OCI-LY1 (cell line): ENCODE measurements around the gene CD22.
A peak's percentile ranks its signal among the peaks of the same experiment; 100 is the strongest.

Experiments used
- H2AFZ ChIP-seq: fragments of 200-600 bp; sonication (generic), shearing (Covaris generic); 2 replicates; pipeline ENCODE4 v1.6.0; 2014; ENCODE audit warnings: antibody characterized with exemption, mild to moderate bottlenecking, low read length
- H3F3A ChIP-seq: fragments of 200-600 bp; sonication (generic), shearing (Covaris generic); 2 replicates; pipeline ENCODE4 v1.6.0; 2014; ENCODE audit warnings: mild to moderate bottlenecking, antibody characterized with exemption, low read length, moderate library complexity; ENCODE audit not compliant: insufficient read depth
- H3K27ac ChIP-seq: fragments of 200-600 bp; sonication (generic); 2 replicates; pipeline ENCODE4 v1.5.1; 2014; ENCODE audit warnings: low read length, mixed run types, mild to moderate bottlenecking, low read depth; ENCODE audit not compliant: poor library complexity, severe bottlenecking
- H3K27me3 ChIP-seq: fragments of 200-600 bp; sonication (generic); 2 replicates; pipeline ENCODE4 v1.6.0; 2014; ENCODE audit warnings: antibody characterized with exemption, mild to moderate bottlenecking, low read length, moderate library complexity; ENCODE audit not compliant: insufficient read depth
- H3K36me3 ChIP-seq: fragments of 200-600 bp; sonication (generic); 2 replicates; pipeline ENCODE4 v1.6.1; 2014; ENCODE audit warnings: mild to moderate bottlenecking, antibody characterized with exemption, low read length, moderate library complexity, mixed read lengths; ENCODE audit not compliant: insufficient read depth
- H3K4me1 ChIP-seq: fragments of 200-600 bp; sonication (generic); 2 replicates; pipeline ENCODE4 v1.5.1; 2014; ENCODE audit warnings: mild to moderate bottlenecking, low read length, moderate library complexity; ENCODE audit not compliant: insufficient read depth, severe bottlenecking
- H3K4me2 ChIP-seq: fragments of 200-600 bp; sonication (generic), shearing (Covaris generic); 2 replicates; pipeline ENCODE4 v1.6.1; 2014; ENCODE audit warnings: low read length
- H3K4me3 ChIP-seq: fragments of 200-600 bp; sonication (generic); 2 replicates; pipeline ENCODE4 v1.5.1; 2014; ENCODE audit warnings: low read length, low read depth, mild to moderate bottlenecking, mixed read lengths; ENCODE audit not compliant: poor library complexity, severe bottlenecking
- H3K79me2 ChIP-seq: fragments of 200-600 bp; shearing (Covaris generic); 2 replicates; pipeline ENCODE4 v1.6.1; 2016; ENCODE audit warnings: mixed run types, low read length, mixed read lengths; ENCODE audit not compliant: insufficient read depth
- H3K9ac ChIP-seq: fragments of 200-600 bp; sonication (generic), shearing (Covaris generic); 2 replicates; pipeline ENCODE4 v1.6.1; 2014; ENCODE audit warnings: mild to moderate bottlenecking, low read length, mixed read lengths
- H3K9me2 ChIP-seq: fragments of 200-600 bp; sonication (generic), shearing (Covaris generic); 2 replicates; pipeline ENCODE4 v1.6.1; 2014; ENCODE audit warnings: low read depth, mild to moderate bottlenecking, low read length, mixed read lengths
- H3K9me3 ChIP-seq: fragments of 200-600 bp; shearing (Covaris generic); 2 replicates; pipeline ENCODE4 v1.6.1; 2014; ENCODE audit warnings: low read length, mixed read lengths
- H4K20me1 ChIP-seq: fragments of 200-600 bp; sonication (generic), shearing (Covaris generic); 2 replicates; pipeline ENCODE4 v1.6.0; 2016; ENCODE audit warnings: mild to moderate bottlenecking, low read length; ENCODE audit not compliant: insufficient read depth
- EZH2 ChIP-seq: fragments of 200-600 bp; sonication (generic), shearing (Covaris generic); IDR thresholded peaks from 2 replicates; pipeline ENCODE4 v1.8.0; 2017; ENCODE audit warnings: borderline replicate concordance, mixed run types, mild to moderate bottlenecking, antibody characterized with exemption, low read length, moderate library complexity, mixed read lengths
- TF ChIP-seq, protein P1 (sequence below): fragments of 200-600 bp; sonication (generic), shearing (Covaris generic); IDR thresholded peaks from 2 replicates; pipeline ENCODE4 v1.5.1; 2017; ENCODE audit warnings: mild to moderate bottlenecking, antibody characterized with exemption, low read length, moderate library complexity, mixed read lengths

CD22 gene

DNA sequence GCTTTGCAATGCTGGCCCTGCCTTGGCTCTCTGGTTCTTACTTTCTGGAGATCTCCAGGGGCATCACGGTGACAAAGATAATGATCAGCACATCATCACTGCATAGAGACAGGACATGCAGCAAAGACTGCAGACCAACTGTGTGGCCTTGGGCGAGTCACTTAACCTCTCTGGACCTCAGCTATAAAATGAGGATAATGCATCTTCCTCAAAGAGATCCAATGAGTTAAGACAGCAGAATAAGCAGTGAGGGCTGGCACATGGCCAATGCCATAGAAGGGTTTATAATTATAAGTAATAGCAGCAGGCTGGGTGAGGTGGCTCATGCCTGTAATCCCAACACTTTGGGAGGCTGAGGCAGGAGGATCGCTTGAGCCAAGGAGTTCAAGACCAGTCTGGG is 34.7 kb upstream of the CD22 start:
- Histone ChIP-seq H3K27me3 (no peaks in the 10 kb centered on the region; the same call in 1 of the 2 replicates), H3K4me3 (no peak overlapping the region), H3K79me2 (no peaks in the 10 kb centered on the region), H3K9me2 (no peaks in the 10 kb centered on the region), H3K36me3 (no peaks in the 10 kb centered on the region), H2AFZ (no peak overlapping the region), H3K4me2 (no peak overlapping the region), H4K20me1 (no peaks in the 10 kb centered on the region), H3F3A (peaks cover 3% of the 10 kb centered on the region; the same call in 1 of the 2 replicates), H3K9me3 (no peaks in the 10 kb centered on the region), H3K9ac (no peak overlapping the region), H3K4me1 (peaks cover 34% of the 10 kb centered on the region), H3K27ac (no peak overlapping the region)
- no peak for TF ChIP-seq EZH2
- TF ChIP-seq, protein P1, sequence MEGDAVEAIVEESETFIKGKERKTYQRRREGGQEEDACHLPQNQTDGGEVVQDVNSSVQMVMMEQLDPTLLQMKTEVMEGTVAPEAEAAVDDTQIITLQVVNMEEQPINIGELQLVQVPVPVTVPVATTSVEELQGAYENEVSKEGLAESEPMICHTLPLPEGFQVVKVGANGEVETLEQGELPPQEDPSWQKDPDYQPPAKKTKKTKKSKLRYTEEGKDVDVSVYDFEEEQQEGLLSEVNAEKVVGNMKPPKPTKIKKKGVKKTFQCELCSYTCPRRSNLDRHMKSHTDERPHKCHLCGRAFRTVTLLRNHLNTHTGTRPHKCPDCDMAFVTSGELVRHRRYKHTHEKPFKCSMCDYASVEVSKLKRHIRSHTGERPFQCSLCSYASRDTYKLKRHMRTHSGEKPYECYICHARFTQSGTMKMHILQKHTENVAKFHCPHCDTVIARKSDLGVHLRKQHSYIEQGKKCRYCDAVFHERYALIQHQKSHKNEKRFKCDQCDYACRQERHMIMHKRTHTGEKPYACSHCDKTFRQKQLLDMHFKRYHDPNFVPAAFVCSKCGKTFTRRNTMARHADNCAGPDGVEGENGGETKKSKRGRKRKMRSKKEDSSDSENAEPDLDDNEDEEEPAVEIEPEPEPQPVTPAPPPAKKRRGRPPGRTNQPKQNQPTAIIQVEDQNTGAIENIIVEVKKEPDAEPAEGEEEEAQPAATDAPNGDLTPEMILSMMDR, result no peak

DNA sequence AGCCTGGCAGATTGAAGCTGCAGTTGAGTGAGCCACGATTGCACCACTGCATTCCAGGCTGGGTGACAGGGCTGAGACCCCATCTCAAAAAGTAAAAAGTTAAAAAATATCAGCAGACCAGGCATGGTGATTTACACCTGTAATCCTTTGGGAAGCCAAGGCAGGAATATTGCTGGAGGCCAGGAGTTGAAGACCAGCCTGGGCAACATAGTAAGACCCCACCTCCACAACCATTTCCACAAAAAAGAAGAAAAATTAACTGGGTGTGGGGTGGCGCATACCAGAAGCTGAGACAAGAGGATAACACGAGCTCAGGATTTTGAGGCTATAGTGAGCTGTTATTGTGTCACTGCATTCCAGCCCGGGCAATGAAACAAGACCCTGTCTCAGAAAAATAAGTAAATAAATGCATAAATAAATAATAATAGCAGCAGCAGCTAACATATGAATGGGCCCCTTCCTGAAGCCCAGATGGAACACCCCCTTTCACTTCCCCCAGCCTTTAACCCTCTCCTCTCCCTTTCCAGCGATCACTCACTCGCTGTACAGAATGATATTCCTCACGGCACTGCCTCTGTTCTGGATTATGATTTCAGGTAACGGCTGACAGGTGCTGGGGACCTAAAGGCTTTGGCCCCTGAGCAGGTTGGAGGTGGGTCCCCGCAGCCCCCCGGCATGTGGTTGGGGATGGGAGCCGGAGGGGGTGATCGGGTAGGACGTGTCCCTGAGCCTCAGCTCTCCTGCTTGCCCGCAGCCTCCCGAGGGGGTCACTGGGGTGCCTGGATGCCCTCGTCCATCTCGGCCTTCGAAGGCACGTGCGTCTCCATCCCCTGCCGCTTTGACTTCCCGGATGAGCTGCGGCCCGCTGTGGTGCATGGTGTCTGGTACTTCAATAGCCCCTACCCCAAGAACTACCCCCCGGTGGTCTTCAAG is 33.9 kb upstream of the CD22 start:
- TF ChIP-seq, protein P1, result no peak
- TF ChIP-seq EZH2, result no peak
- Histone ChIP-seq H3K9me2 (no peaks in the 10 kb centered on the region), H4K20me1 (no peaks in the 10 kb centered on the region), H3K79me2 (no peaks in the 10 kb centered on the region), H3K27ac (no peak overlapping the region), H3K9ac (no peak overlapping the region), H3K4me3 (no peak overlapping the region), H3K27me3 (no peaks in the 10 kb centered on the region; the same call in 1 of the 2 replicates), H2AFZ (no peak overlapping the region), H3K4me2 (peak overlapping the region; percentile 37; the same call in 1 of the 2 replicates), H3K36me3 (no peaks in the 10 kb centered on the region), H3K4me1 (peaks cover 34% of the 10 kb centered on the region), H3K9me3 (no peaks in the 10 kb centered on the region), H3F3A (peaks cover 3% of the 10 kb centered on the region; the same call in 1 of the 2 replicates)

DNA sequence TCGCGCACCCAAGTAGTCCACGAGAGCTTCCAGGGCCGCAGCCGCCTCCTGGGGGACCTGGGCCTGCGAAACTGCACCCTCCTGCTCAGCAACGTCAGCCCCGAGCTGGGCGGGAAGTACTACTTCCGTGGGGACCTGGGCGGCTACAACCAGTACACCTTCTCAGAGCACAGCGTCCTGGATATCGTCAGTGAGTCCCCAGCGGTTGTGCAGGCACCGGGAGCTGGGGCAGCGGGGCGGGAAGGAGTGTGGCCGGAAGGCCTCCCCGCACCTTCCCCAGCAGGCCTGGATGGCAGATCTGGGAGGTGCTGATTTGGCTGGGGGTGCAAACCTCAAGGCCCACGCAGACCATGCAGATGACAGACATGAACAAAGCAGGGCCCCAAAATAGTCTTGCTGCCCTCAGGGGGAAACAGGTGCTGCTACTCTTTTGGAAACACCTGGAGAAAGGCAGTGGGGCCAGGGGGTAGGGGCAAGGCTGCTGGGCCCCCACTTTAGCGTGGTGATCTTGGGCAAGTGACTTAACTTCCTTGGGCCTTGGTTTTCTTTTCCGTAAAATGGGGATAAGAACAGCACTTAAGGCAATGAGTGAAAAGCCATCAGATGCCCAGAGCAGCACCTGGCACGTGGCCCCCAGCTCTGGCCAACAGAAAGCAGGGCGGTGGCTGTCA is 33.1 kb upstream of the CD22 start:
- Histone ChIP-seq H3K27me3 (no peaks in the 10 kb centered on the region; the same call in 1 of the 2 replicates), H3K9me2 (no peaks in the 10 kb centered on the region), H3K9ac (no peak overlapping the region), H3K4me2 (peak overlapping the region; percentile 37; the same call in 1 of the 2 replicates), H3F3A (peaks cover 3% of the 10 kb centered on the region; the same call in 1 of the 2 replicates), H4K20me1 (no peaks in the 10 kb centered on the region), H2AFZ (no peak overlapping the region), H3K36me3 (no peaks in the 10 kb centered on the region), H3K9me3 (no peaks in the 10 kb centered on the region), H3K4me1 (peaks cover 34% of the 10 kb centered on the region), H3K4me3 (no peak overlapping the region), H3K79me2 (no peaks in the 10 kb centered on the region), H3K27ac (peak overlapping the region; percentile 61)
- TF ChIP-seq, protein P1, result no peak
- TF ChIP-seq EZH2, result no peak
